Mucosa of descending colon (tissue), 3 donors: ENCODE measurements around the gene CNNM3. TPM values are rescaled to one million over a fixed set of nuclear protein-coding genes. Genes with fewer than 3 reads are reported as not detected.
"Not testable (repeated sequence)": the region's sequence is repeated elsewhere in the genome, so short reads cannot be mapped to it uniquely, and the experiment has no call there.

Experiments used
- ATAC-seq: fragments of 200-7000 bp; cut with Tn5 transposase; one replicate; pipeline ENCODE4 v1.9.1; 2020; ENCODE audit warnings: mild to moderate bottlenecking, moderate library complexity
- DNase-seq, 3 donors: peaks; one replicate each; pipeline ENCODE4 v3.0.0-alpha.2; 2020
- H3K36me3 ChIP-seq: fragments of 200-600 bp; one replicate; pipeline ENCODE4 v1.8.0; 2021; ENCODE audit warnings: low read depth, mild to moderate bottlenecking
- H3K4me1 ChIP-seq: fragments of 200-600 bp; one replicate; pipeline ENCODE4 v1.8.0; 2021; ENCODE audit warnings: low read depth, mild to moderate bottlenecking
- H3K4me3 ChIP-seq: fragments of 200-600 bp; one replicate; pipeline ENCODE4 v1.8.0; 2021; ENCODE audit warnings: mild to moderate bottlenecking
- H3K9me3 ChIP-seq: fragments of 200-600 bp; one replicate; pipeline ENCODE4 v1.8.0; 2021; ENCODE audit warnings: mild to moderate bottlenecking
- intact Hi-C, 2 donors: fragments of 100-400 bp; cut with DNase I in 1 of 2; cut with micrococcal nuclease in 1 of 2; formaldehyde crosslinking; loops; one replicate each; pipeline versions ENCODE4 v1.11.0 to v1.11.1; 2022; cut with DNase I, micrococcal nuclease
- total RNA-seq, 3 donors: library from RNA; stranded (reverse); fragmentation: NEBNext Ultra II Directional in 2 of 3; extraction: Animal tissue kit (Norgen Biotek cat#: 25700) in 2 of 3; gene quantifications; one replicate each; pipeline versions ENCODE4 v1.2.1 to v1.2.4, GENCODE V29; 2021 to 2023
- TF ChIP-seq, protein P1 (sequence below): fragments of 200-600 bp; IDR thresholded peaks from one replicate; pipeline ENCODE4 v1.8.0; 2022; ENCODE audit warnings: antibody characterized with exemption, mild to moderate bottlenecking
- donor health status: DM: no; HTN: no; CAD: no; lungs with moderate emphysema.
- donor health status: DM: no; HTN: no; CAD: no.
- donor health status: DM: no; HTN: yes; CAD: no.

CNNM3 gene
- total RNA-seq, 3 donors from 2014 or later = 21.2 to 35.5 (median 33.4) TPM

DNA sequence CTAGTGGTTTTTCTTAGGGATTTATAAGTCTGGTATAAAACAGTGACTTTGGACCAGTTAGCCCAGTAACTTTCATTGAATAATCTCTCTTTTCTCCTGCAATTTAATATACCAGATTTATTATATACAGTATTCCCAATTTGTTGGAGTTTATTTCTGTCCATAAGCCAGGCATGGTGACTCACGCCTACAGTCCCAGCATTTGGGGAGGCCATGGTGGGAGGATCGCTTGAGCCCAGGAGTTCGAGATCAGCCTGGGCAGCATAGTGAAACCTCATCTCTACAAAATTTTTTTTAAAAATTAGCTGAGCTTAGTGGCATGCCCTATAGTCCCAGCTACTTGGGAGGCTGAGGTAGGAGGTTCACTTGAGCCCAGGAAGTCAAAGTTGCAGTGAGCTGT, 28.7 kb upstream of the CNNM3 start:
- no peak for ATAC-seq
- H3K4me3 ChIP-seq = no peak overlapping the region
- H3K4me1 ChIP-seq = peaks cover 45% of the 10 kb centered on the region
- no peaks in the 10 kb centered on the region for H3K9me3 ChIP-seq
- no peaks in the 10 kb centered on the region for H3K36me3 ChIP-seq
- no peak for DNase-seq
- intact Hi-C loops = no loop called here
- TF ChIP-seq, protein P1, sequence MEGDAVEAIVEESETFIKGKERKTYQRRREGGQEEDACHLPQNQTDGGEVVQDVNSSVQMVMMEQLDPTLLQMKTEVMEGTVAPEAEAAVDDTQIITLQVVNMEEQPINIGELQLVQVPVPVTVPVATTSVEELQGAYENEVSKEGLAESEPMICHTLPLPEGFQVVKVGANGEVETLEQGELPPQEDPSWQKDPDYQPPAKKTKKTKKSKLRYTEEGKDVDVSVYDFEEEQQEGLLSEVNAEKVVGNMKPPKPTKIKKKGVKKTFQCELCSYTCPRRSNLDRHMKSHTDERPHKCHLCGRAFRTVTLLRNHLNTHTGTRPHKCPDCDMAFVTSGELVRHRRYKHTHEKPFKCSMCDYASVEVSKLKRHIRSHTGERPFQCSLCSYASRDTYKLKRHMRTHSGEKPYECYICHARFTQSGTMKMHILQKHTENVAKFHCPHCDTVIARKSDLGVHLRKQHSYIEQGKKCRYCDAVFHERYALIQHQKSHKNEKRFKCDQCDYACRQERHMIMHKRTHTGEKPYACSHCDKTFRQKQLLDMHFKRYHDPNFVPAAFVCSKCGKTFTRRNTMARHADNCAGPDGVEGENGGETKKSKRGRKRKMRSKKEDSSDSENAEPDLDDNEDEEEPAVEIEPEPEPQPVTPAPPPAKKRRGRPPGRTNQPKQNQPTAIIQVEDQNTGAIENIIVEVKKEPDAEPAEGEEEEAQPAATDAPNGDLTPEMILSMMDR = no peak

GRCh38 chr2:96788442-96789244, 27.4 kb upstream of the CNNM3 start:
- TF ChIP-seq, protein P1 = no peak
- peaks cover 45% of the 10 kb centered on the region for H3K4me1 ChIP-seq
- ATAC-seq = peak; percentile 89
- H3K4me3 ChIP-seq = no peak overlapping the region
- intact Hi-C loops = no loop called here
- DNase-seq = peak; percentile 84 to 90 (median 84)
- no peaks in the 10 kb centered on the region for H3K9me3 ChIP-seq
- no peaks in the 10 kb centered on the region for H3K36me3 ChIP-seq

DNA sequence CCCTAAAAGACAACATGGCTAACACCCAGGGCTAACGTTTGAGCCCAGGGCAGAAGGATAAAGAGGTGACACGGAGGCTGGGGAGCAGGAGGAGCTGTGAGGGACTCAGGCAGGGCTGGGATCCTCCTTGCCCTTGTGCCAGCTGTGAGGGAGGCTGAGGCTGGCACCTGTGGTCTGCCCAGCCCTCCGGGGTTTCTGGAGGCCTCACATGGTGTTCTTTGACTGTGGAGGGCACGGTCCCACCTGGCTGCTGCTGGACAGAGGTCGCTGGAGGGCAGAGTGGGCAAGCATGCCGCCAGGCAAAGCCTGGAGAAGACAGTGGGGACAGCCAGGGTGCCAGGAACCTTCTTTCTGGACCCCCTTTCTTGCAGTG, 26.8 kb upstream of the CNNM3 start:
- intact Hi-C loops = no loop called here
- no peaks in the 10 kb centered on the region for H3K9me3 ChIP-seq
- DNase-seq = peak in 1 of 3 donors; percentile 60
- H3K4me1 ChIP-seq = peaks cover 42% of the 10 kb centered on the region
- no peak overlapping the region for H3K4me3 ChIP-seq
- ATAC-seq = peak; percentile 41
- TF ChIP-seq, protein P1 = no peak
- no peaks in the 10 kb centered on the region for H3K36me3 ChIP-seq

DNA sequence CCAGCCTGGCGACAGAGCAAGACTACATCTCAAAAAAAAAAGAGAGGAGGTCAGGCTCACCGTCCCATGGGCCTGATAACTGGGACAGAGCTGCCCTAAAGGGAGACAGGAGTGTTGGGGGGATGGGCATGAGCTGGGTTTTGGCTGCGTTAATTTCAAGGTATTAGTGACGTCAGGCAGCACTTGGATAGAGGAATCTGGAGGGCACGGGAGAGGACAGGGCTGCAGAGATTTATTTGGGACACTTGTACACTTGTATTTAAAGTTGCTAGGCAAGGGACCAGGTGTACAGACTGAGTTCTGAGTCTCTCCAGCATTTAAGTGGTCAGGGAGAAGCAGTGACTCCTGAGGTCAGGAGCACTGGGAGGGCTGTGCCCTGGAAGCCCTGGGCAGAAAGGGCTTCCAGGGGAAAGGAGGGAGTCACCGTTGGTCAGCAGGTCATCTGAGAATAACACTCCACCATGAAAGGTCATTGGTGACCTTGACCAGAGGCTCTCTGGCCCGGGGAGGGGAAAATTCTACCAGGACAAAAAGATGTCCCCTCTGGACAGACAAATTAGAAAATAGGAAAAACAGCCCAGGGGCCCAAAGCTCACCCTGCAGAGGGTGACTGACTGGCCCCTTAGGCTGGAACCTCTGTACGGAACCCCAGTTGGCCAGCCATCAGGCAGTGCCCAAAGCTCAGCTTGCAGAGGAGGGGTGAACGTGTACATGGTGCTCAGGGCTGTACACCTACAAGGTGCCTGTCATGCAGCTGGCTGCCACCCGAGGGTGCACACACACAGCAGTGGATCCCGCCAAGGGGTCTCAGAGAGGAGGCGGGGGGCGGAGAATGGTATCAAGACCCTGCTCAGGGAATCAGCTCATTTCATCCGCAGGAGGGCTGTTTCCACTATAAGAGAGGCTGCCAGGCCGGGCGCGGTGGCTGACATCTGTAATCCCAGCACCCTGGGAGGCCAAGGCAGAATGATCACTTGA, 23.0 kb upstream of the CNNM3 start:
- ATAC-seq (no peak), DNase-seq (peak in 1 of 3 donors; percentile 10)
- Histone ChIP-seq H3K4me1 (peaks cover 13% of the 10 kb centered on the region), H3K36me3 (no peaks in the 10 kb centered on the region), H3K9me3 (no peaks in the 10 kb centered on the region), H3K4me3 (no peak overlapping the region)
- intact Hi-C loops = no loop called here
- TF ChIP-seq, protein P1 = no peak

- ATAC-seq = no peak
- intact Hi-C loops = no loop called here
- Histone ChIP-seq H3K4me1 (no peaks in the 10 kb centered on the region), H3K4me3 (no peak overlapping the region), H3K36me3 (no peaks in the 10 kb centered on the region), H3K9me3 (no peaks in the 10 kb centered on the region)
- TF ChIP-seq, protein P1 = no peak
- DNase-seq = no peak
Measured at GRCh38 chr2:96795076-96795475, 21.0 kb upstream of the CNNM3 start.

- intact Hi-C loops, H3K9me3 ChIP-seq, H3K4me3 ChIP-seq, H3K36me3 ChIP-seq, ATAC-seq, H3K4me1 ChIP-seq: not testable (repeated sequence)
- DNase-seq = peak in 1 of 3 donors; percentile 21
Measured at GRCh38 chr2:96796497-96796896, 19.6 kb upstream of the CNNM3 start.
